Osteocyte (in vitro differentiated cells): ENCODE data around the gene IMPA2. TPM values are rescaled to one million over a fixed set of nuclear protein-coding genes. Genes with fewer than 3 reads are reported as not detected.

Experiments used
- DNase-seq: peaks from one replicate; pipeline ENCODE4 v3.0.0; 2021; ENCODE audit warnings: mixed read lengths; ENCODE audit not compliant: unreplicated experiment; ENCODE audit errors: extremely low spot score
- H3K27ac Mint-ChIP-seq: one replicate; pipeline ENCODE4 v1.8.0; 2021; ENCODE audit warnings: mild to moderate bottlenecking, mixed read lengths; ENCODE audit not compliant: unreplicated experiment
- H3K27me3 Mint-ChIP-seq: one replicate; pipeline ENCODE4 v1.8.0; 2021; ENCODE audit warnings: mixed read lengths; ENCODE audit not compliant: unreplicated experiment
- H3K36me3 Mint-ChIP-seq: one replicate; pipeline ENCODE4 v1.8.0; 2021; ENCODE audit warnings: mixed read lengths; ENCODE audit not compliant: unreplicated experiment
- H3K4me1 Mint-ChIP-seq: one replicate; pipeline ENCODE4 v1.8.0; 2021; ENCODE audit warnings: mixed read lengths; ENCODE audit not compliant: unreplicated experiment
- H3K4me3 Mint-ChIP-seq: one replicate; pipeline ENCODE4 v1.8.0; 2021; ENCODE audit warnings: mild to moderate bottlenecking, moderate library complexity, mixed read lengths; ENCODE audit not compliant: unreplicated experiment
- H3K9me3 Mint-ChIP-seq: one replicate; pipeline ENCODE4 v1.8.0; 2021; ENCODE audit warnings: mixed read lengths; ENCODE audit not compliant: unreplicated experiment
- CTCF ChIP-seq: fragments of 200-600 bp; sonication (generic); IDR thresholded peaks from 2 replicates; pipeline ENCODE4 v1.5.0; 2021; ENCODE audit warnings: antibody characterized with exemption, mild to moderate bottlenecking, moderate library complexity
- total RNA-seq: library from RNA; stranded (reverse); gene quantifications from 2 replicates; pipeline ENCODE4 v1.2.1, GENCODE V29; 2021

Gene IMPA2
- total RNA-seq, 1 donor from 2014 or later = 9.2 TPM

- Mint-ChIP-seq H3K27ac (no peak overlapping the region), H3K4me3 (no peak overlapping the region), H3K36me3 (peaks cover 2% of the 10 kb centered on the region), H3K9me3 (no peaks in the 10 kb centered on the region), H3K4me1 (no peaks in the 10 kb centered on the region), H3K27me3 (no peaks in the 10 kb centered on the region)
- no peak for DNase-seq
- TF ChIP-seq CTCF = no peak
Observed at GRCh38 chr18:12021596-12021995, 40.3 kb downstream of the IMPA2 start.

- DNase-seq = no peak
- H3K27ac Mint-ChIP-seq = no peak overlapping the region
Observed at GRCh38 chr18:12023375-12023774, 42.1 kb downstream of the IMPA2 start.

GRCh38 chr18:12026562-12026961 is 45.3 kb downstream of the IMPA2 start:
- H3K4me3 Mint-ChIP-seq = no peak overlapping the region
- DNase-seq = no peak
- no peak overlapping the region for H3K27ac Mint-ChIP-seq
- H3K9me3 Mint-ChIP-seq = no peaks in the 10 kb centered on the region
- H3K27me3 Mint-ChIP-seq = no peaks in the 10 kb centered on the region
- no peaks in the 10 kb centered on the region for H3K4me1 Mint-ChIP-seq
- TF ChIP-seq CTCF = no peak
- no peaks in the 10 kb centered on the region for H3K36me3 Mint-ChIP-seq

More at GRCh38 chr18:12023375-12023774, 42.1 kb downstream of the IMPA2 start:
- H3K36me3 Mint-ChIP-seq = peaks cover 2% of the 10 kb centered on the region
- no peak for TF ChIP-seq CTCF
- H3K4me1 Mint-ChIP-seq = no peaks in the 10 kb centered on the region
- H3K4me3 Mint-ChIP-seq = no peak overlapping the region
- no peaks in the 10 kb centered on the region for H3K27me3 Mint-ChIP-seq
- no peaks in the 10 kb centered on the region for H3K9me3 Mint-ChIP-seq

- TF ChIP-seq CTCF = no peak
- H3K36me3 Mint-ChIP-seq = no peaks in the 10 kb centered on the region
- no peaks in the 10 kb centered on the region for H3K27me3 Mint-ChIP-seq
- H3K4me1 Mint-ChIP-seq = no peaks in the 10 kb centered on the region
- no peaks in the 10 kb centered on the region for H3K9me3 Mint-ChIP-seq
- no peak overlapping the region for H3K4me3 Mint-ChIP-seq
- no peak overlapping the region for H3K27ac Mint-ChIP-seq
- DNase-seq = no peak
Observed at GRCh38 chr18:12027046-12027445, 45.7 kb downstream of the IMPA2 start.

- DNase-seq = no peak
- Mint-ChIP-seq H3K4me3 (no peak overlapping the region), H3K4me1 (no peaks in the 10 kb centered on the region), H3K36me3 (no peaks in the 10 kb centered on the region), H3K27ac (no peak overlapping the region), H3K9me3 (no peaks in the 10 kb centered on the region), H3K27me3 (no peaks in the 10 kb centered on the region)
- TF ChIP-seq CTCF = no peak
Observed at GRCh38 chr18:12027480-12027879, 46.2 kb downstream of the IMPA2 start.
